PFSK-1 (cell line): ENCODE measurements around the gene SMCO1.

ENCODE experiments used
- FOXP2 ChIP-seq: optimal IDR thresholded peaks from 2 replicates; pipeline ENCODE3; 2011; ENCODE audit warnings: borderline replicate concordance, control low read depth, inconsistent platforms; ENCODE audit not compliant: insufficient read depth; ENCODE audit errors: extremely low read length, extremely low read depth
- POLR2AphosphoS5 ChIP-seq: IDR thresholded peaks from 2 replicates; pipeline ENCODE4 v1.6.1; 2012; ENCODE audit warnings: low read depth, mild to moderate bottlenecking, control low read depth, low read length, moderate library complexity
- SIN3A ChIP-seq: IDR thresholded peaks from 2 replicates; pipeline ENCODE4 v1.6.1; 2012; ENCODE audit warnings: mild to moderate bottlenecking, low read length, moderate library complexity, borderline replicate concordance; ENCODE audit not compliant: insufficient read depth
- TAF1 ChIP-seq: IDR thresholded peaks from 2 replicates; pipeline ENCODE4 v1.6.1; 2012; ENCODE audit warnings: low read length, control low read depth, borderline replicate concordance; ENCODE audit not compliant: insufficient read depth
- TF ChIP-seq, protein P1 (sequence below), 2 experiments: IDR thresholded peaks; 2 replicates each; pipeline versions ENCODE4 v1.6.1 to v1.8.0; 2011 to 2012; ENCODE audit warnings: low read depth in 2 of 2, low read length in 2 of 2, control low read depth in 1 of 2, inconsistent platforms in 1 of 2, mild to moderate bottlenecking in 1 of 2, moderate library complexity in 1 of 2; ENCODE audit not compliant: insufficient read depth in 1 of 2

DNA sequence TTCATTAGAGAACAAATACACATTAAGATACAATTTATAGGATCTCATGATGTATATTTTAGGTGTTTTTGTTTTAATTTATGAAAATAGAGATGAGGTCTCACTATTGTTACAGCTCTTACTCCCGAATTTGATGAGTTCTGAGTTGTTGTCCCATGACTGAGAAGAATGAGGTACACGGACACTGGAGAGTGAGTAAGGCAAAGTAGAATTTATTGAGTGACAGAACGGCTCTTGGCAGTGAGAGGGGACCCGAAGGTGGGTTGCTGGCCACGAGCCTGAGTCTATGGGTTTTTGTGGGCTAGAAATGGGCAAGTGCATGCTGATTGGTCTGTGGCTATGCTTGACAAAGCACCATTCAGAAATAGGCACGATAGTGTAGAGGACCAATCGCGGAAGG lies 8.5 kb downstream of the SMCO1 start:
- TF ChIP-seq POLR2AphosphoS5 (no peak), TAF1 (no peak), SIN3A (no peak), FOXP2 (no peak)
- TF ChIP-seq, protein P1, sequence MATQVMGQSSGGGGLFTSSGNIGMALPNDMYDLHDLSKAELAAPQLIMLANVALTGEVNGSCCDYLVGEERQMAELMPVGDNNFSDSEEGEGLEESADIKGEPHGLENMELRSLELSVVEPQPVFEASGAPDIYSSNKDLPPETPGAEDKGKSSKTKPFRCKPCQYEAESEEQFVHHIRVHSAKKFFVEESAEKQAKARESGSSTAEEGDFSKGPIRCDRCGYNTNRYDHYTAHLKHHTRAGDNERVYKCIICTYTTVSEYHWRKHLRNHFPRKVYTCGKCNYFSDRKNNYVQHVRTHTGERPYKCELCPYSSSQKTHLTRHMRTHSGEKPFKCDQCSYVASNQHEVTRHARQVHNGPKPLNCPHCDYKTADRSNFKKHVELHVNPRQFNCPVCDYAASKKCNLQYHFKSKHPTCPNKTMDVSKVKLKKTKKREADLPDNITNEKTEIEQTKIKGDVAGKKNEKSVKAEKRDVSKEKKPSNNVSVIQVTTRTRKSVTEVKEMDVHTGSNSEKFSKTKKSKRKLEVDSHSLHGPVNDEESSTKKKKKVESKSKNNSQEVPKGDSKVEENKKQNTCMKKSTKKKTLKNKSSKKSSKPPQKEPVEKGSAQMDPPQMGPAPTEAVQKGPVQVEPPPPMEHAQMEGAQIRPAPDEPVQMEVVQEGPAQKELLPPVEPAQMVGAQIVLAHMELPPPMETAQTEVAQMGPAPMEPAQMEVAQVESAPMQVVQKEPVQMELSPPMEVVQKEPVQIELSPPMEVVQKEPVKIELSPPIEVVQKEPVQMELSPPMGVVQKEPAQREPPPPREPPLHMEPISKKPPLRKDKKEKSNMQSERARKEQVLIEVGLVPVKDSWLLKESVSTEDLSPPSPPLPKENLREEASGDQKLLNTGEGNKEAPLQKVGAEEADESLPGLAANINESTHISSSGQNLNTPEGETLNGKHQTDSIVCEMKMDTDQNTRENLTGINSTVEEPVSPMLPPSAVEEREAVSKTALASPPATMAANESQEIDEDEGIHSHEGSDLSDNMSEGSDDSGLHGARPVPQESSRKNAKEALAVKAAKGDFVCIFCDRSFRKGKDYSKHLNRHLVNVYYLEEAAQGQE (IDR thresholded peaks at IDR 0.05; ENCODE audit: insufficient read depth in 1 of 2, low read depth in 2 of 2, low read length in 2 of 2): no peak
